Natural killer cell treated with Interleukin-12 subunit alpha and Interleukin-12 subunit beta and Interleukin-15 and Interleukin-18, amount 100 ng/mL, for 72 hours (primary cell): Measurements from ENCODE around the gene OR2T4. TPM values are rescaled to one million over a fixed set of nuclear protein-coding genes. Genes with fewer than 3 reads are reported as not detected.

ENCODE experiments used
- ATAC-seq, 2 donors: fragments of 150-1000 bp; cut with Tn5 transposase in 1 of 2; sonication (Bioruptor Pico), chemical (Tn5 transposase) in 1 of 2; 2 replicates each; pipeline ENCODE4 v1.10.0; 2021
- DNase-seq: peaks from one replicate; pipeline ENCODE4 v3.0.0; 2022; ENCODE audit warnings: low spot score
- H3K27ac Mint-ChIP-seq, 2 donors: 1 replicate in 1 of 2; 2 replicates in 1 of 2; pipeline ENCODE4 v1.8.0; 2022; ENCODE audit warnings: mixed read lengths in 2 of 2, mild to moderate bottlenecking in 1 of 2, moderate library complexity in 1 of 2
- H3K27me3 Mint-ChIP-seq, 2 donors: 1 replicate in 1 of 2; 2 replicates in 1 of 2; pipeline ENCODE4 v1.8.0; 2022; ENCODE audit warnings: mixed read lengths in 2 of 2
- H3K36me3 Mint-ChIP-seq: one replicate; pipeline ENCODE4 v1.8.0; 2022; ENCODE audit warnings: mixed read lengths
- H3K4me1 Mint-ChIP-seq, 2 donors: 1 replicate in 1 of 2; 2 replicates in 1 of 2; pipeline ENCODE4 v1.8.0; 2022; ENCODE audit warnings: low read depth in 2 of 2, mixed read lengths in 2 of 2, mild to moderate bottlenecking in 1 of 2
- H3K4me3 Mint-ChIP-seq: one replicate; pipeline ENCODE4 v1.8.0; 2022; ENCODE audit warnings: mixed read lengths
- H3K9me3 Mint-ChIP-seq: 2 replicates; pipeline ENCODE4 v1.8.0; 2022; ENCODE audit warnings: mixed read lengths
- total RNA-seq, 2 donors: library from RNA; stranded (reverse); gene quantifications; one replicate each; pipeline ENCODE4 v1.2.3, GENCODE V29; 2022

The OR2T4 gene
- total RNA-seq, 2 donors from 2014 or later, result not detected

DNA sequence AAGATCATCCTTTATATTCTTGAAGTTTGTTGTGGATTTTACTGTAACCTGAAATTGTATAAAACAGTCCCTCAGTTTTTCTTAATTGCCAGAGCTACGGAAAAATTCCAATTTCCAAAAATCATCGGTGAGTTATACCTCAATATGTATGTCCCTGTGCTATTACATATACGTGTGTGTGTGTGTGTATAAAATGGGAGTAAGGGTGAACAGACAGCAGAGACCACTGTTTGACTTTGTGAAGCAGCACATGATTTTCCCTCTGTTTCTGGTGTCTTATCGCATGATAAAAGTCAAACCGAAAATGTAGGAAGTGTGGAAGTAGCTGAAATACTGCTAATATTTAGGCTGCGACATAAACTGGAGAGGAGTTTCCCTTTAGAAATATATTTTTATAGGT lies 42.6 kb downstream of the OR2T4 start:
- H3K9me3 Mint-ChIP-seq, result peaks cover 4% of the 10 kb centered on the region
- H3K4me1 Mint-ChIP-seq, result no peaks in the 10 kb centered on the region
- no peaks in the 10 kb centered on the region for H3K27me3 Mint-ChIP-seq
- no peaks in the 10 kb centered on the region for H3K36me3 Mint-ChIP-seq
- H3K4me3 Mint-ChIP-seq, result no peak overlapping the region
- no peak for ATAC-seq
- DNase-seq, result no peak
- H3K27ac Mint-ChIP-seq, result no peak overlapping the region

DNA sequence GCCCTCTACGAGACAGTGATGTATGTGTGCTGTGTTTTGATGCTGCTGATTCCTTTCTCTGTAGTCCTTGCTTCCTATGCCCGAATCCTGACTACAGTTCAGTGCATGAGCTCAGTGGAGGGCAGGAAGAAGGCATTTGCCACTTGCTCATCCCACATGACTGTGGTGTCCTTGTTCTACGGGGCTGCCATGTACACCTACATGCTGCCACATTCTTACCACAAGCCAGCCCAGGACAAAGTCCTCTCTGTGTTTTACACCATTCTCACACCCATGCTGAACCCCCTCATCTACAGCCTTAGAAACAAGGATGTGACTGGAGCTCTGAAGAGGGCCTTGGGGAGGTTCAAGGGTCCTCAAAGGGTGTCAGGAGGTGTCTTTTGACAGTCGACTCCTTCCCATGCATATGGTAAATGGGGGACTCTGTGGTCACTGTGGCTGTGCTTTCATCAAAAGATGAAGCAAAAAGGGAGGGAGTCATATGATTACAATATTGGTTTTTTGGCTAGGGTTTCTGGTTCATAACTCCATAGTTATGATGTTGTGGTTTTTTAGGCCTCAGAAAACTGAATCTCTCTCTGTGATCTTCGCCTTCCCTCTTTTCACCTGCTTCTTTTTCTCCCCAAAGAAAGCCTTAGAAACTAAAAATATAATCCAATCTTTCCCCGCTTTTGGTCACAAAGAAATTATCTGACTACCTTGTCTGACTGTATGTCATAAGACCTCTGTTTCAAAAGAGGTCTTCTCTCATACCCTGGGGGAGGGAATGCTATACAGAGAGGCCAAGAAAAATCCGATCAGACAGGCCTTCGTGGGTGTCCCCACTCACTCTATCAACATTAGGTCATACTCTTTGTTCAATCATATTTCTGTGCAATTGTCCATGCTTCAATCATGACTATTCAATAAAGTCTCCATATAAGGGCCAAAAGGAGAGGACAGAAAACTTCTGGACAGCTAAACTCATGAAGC lies 45.5 kb downstream of the OR2T4 start:
- no peak overlapping the region for H3K4me3 Mint-ChIP-seq
- no peak overlapping the region for H3K27ac Mint-ChIP-seq
- ATAC-seq, result no peak
- H3K4me1 Mint-ChIP-seq, result no peaks in the 10 kb centered on the region
- H3K27me3 Mint-ChIP-seq, result no peaks in the 10 kb centered on the region
- DNase-seq, result no peak
- peaks cover 4% of the 10 kb centered on the region for H3K9me3 Mint-ChIP-seq
- no peaks in the 10 kb centered on the region for H3K36me3 Mint-ChIP-seq

Other genes starting within 250 kb of the OR2T4 start
- not detected for gene OR2M5, start 216.5 kb upstream of the OR2T4 start, total RNA-seq
- not detected for gene OR2M2, start 186.8 kb upstream of the OR2T4 start, total RNA-seq
- gene OR2M3, start 164.4 kb upstream of the OR2T4 start, total RNA-seq, result not detected
- gene OR2M4, start 130.2 kb upstream of the OR2T4 start, total RNA-seq, result not detected
- not detected for gene OR2T33, start 83.7 kb upstream of the OR2T4 start, total RNA-seq
- gene OR2T12, start 58.2 kb upstream of the OR2T4 start, total RNA-seq, result not detected
- gene OR2M7, start 37.1 kb upstream of the OR2T4 start, total RNA-seq, result not detected
- gene OR14C36, start 12.9 kb upstream of the OR2T4 start, total RNA-seq, result not detected
- gene OR2T6, start 14.1 kb downstream of the OR2T4 start, total RNA-seq, result not detected
- gene OR2T1, start 41.4 kb downstream of the OR2T4 start, total RNA-seq, result not detected
- gene OR2T2, start 84.0 kb downstream of the OR2T4 start, total RNA-seq, result not detected
- under 1 TPM in 1 of 2 donors, not detected in 1; 0.47 TPM for gene OR2T3, start 111.7 kb downstream of the OR2T4 start, total RNA-seq
- gene OR2T5, start 126.9 kb downstream of the OR2T4 start, total RNA-seq, result not detected
- gene OR2G6, start 146.4 kb downstream of the OR2T4 start, total RNA-seq, result not detected
- gene OR2T29, start 201.1 kb downstream of the OR2T4 start, total RNA-seq, result not detected
- gene OR2T34, start 213.1 kb downstream of the OR2T4 start, total RNA-seq, result not detected
- gene OR2T10, start 236.0 kb downstream of the OR2T4 start, total RNA-seq, result not detected